Measurements from ENCODE around the gene PRMT5. TPM values are rescaled to one million over a fixed set of nuclear protein-coding genes. Genes with fewer than 3 reads are reported as not detected.

PRMT5 gene
- polyA plus RNA-seq, 1 experiment = 152 TPM

DNA sequence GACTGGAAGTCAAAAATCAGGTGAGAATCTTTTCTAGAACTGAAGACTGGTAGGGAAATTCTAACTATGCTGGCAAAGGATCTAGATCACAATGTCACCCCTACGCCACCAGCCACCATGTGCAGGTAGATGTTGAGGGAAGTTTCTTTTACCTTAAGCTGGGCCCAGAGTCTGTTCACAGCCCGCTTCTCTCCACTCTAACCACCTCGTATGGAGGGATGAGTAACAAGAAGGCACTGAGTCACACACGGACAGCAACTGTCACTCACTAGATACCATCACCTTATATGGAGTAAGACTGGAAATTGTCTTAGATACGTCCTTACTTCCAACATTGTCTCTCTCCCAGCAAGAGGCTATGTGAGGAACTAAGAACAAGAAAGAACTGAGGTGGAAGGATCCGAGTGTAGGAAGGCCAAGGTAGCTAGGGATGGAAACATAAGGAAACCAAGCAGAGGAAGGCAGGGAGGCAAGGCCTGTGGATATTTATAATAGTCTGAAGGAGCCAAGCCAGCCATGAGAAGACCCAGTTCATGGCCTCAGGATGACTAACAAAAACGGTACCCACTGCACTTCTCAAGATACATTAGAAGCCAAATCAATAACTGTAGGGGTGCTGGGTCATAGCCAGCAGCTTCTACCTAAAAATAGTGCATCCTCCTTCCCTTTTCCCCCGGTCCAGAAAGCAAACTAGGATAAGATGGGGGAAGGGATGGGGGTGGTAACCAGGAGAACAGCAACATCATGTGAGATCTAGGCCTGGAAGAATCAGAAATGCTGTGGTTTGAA, 30.7 kb downstream of the PRMT5 start:
- POLR2A ChIA-PET = no interaction called here
- CTCF ChIA-PET = interaction anchor here (1.1 to 10.4 kb wide), 7 partner anchors 8 to 342 kb away, joined by 3 to 95 read pairs (median 22); partner anchors contain the start of genes LRP10 and REM2
- Histone ChIP-seq H3K36me3 (ENCODE audit: control insufficient read depth, insufficient read depth, low read length) (peaks cover 9% of the 10 kb centered on the region), H3K27me3 (ENCODE audit: control insufficient read depth, insufficient read depth, low read length) (no peaks in the 10 kb centered on the region), H3K4me3 (ENCODE audit: low read depth, low read length) (no peak overlapping the region)
- TF ChIP-seq, protein P1, sequence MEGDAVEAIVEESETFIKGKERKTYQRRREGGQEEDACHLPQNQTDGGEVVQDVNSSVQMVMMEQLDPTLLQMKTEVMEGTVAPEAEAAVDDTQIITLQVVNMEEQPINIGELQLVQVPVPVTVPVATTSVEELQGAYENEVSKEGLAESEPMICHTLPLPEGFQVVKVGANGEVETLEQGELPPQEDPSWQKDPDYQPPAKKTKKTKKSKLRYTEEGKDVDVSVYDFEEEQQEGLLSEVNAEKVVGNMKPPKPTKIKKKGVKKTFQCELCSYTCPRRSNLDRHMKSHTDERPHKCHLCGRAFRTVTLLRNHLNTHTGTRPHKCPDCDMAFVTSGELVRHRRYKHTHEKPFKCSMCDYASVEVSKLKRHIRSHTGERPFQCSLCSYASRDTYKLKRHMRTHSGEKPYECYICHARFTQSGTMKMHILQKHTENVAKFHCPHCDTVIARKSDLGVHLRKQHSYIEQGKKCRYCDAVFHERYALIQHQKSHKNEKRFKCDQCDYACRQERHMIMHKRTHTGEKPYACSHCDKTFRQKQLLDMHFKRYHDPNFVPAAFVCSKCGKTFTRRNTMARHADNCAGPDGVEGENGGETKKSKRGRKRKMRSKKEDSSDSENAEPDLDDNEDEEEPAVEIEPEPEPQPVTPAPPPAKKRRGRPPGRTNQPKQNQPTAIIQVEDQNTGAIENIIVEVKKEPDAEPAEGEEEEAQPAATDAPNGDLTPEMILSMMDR (IDR thresholded peaks at IDR 0.05; ENCODE audit: insufficient read depth, low read depth, low read length) = no peak
- peak; percentile 39 for DNase-seq (ENCODE audit: low read depth)

DNA sequence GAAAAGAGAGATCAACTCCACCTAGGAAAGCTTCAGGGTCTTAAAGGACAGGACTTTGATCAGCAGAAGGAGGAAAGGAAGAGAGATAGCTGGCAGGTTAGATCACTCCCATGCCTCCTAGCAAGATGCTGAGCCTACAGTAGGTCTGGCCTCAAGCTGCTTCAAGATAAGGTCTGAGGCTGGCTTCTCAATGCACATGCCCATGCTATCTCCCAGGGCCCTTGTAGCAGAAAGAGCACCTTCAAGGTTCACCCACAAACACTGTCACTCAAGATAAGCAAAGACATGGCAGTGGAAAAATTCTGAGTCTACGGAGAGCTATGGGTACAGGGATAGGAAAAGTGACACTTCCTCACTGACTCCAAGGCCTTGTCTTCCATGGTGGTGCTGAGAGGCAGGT, 31.8 kb downstream of the PRMT5 start:
- peaks cover 5% of the 10 kb centered on the region; the same call in 1 of the 2 replicates for H3K36me3 ChIP-seq (ENCODE audit: control insufficient read depth, insufficient read depth, low read length)
- no peak overlapping the region for H3K4me3 ChIP-seq (ENCODE audit: low read depth, low read length)
- no peak for DNase-seq (ENCODE audit: low read depth)
- no peaks in the 10 kb centered on the region for H3K27me3 ChIP-seq (ENCODE audit: control insufficient read depth, insufficient read depth, low read length)
- POLR2A ChIA-PET = interaction anchor here (0.6 kb wide), 1 partner anchor 114 kb away, joined by 6 read pairs; no protein-coding TSS in a partner anchor
- TF ChIP-seq, protein P1 (IDR thresholded peaks at IDR 0.05; ENCODE audit: insufficient read depth, low read depth, low read length) = no peak
- CTCF ChIA-PET = interaction anchor here (0.6 to 10.4 kb wide), 11 partner anchors 10 to 341 kb away, joined by 3 to 95 read pairs (median 4); partner anchors contain the start of gene LRP10

DNA sequence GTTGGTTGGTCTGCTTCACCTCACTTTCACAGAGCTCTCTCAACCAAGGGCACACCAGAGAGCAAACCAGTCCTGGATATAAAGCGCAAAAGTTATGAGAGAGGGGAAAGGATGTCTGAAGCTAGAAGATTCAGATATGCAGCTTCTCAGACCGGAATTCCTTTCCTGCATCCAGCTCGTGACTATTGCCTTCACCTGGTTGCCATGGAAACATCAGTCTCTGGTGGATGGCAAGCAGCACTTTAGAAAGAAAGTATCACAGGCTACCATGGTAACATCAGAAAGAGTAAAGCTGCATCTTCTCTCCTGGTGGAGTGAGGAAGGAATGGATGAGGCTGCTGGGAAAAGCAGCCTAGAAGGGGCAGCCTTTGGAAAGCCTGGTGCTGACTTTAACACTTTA, 32.4 kb downstream of the PRMT5 start:
- Histone ChIP-seq H3K27me3 (ENCODE audit: control insufficient read depth, insufficient read depth, low read length) (no peaks in the 10 kb centered on the region), H3K36me3 (ENCODE audit: control insufficient read depth, insufficient read depth, low read length) (peaks cover 2% of the 10 kb centered on the region; the same call in 1 of the 2 replicates), H3K4me3 (ENCODE audit: low read depth, low read length) (no peak overlapping the region)
- DNase-seq (ENCODE audit: low read depth) = no peak
- TF ChIP-seq, protein P1 (IDR thresholded peaks at IDR 0.05; ENCODE audit: insufficient read depth, low read depth, low read length) = no peak
- CTCF ChIA-PET = interaction anchor here (0.6 to 10.4 kb wide), 11 partner anchors 10 to 340 kb away, joined by 3 to 95 read pairs (median 4); partner anchors contain the start of gene LRP10
- POLR2A ChIA-PET = interaction anchor here (0.6 kb wide), 1 partner anchor 113 kb away, joined by 6 read pairs; no protein-coding TSS in a partner anchor

DNA sequence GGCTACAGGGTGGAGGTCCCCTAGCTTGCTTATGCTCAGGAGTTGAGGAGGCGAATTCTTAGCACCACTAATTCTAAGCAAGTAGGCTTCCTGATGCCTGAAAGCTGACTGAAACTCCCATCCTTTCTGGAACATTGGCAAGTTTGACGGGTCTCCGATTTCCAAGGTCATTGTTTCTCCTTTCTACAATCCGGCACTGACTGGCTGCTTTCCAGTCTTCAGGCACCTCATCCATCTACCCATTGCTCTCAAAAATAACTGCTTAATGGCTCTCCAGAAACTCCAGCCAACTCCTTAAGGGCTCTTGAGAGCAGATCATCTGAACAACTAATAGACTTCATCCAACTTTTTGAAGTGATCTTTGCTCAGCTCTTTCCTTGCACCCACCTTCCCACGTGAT, 32.8 kb downstream of the PRMT5 start:
- ChIA-PET CTCF (interaction anchor here (1.1 to 10.4 kb wide), 10 partner anchors 9 to 339 kb away, joined by 3 to 95 read pairs (median 4); partner anchors contain the start of gene LRP10), POLR2A (no interaction called here)
- no peak for DNase-seq (ENCODE audit: low read depth)
- 0 out of 2 replicates have a peak, but pooled peaks cover 2% of the 10 kb centered on the region for H3K36me3 ChIP-seq (ENCODE audit: control insufficient read depth, insufficient read depth, low read length)
- H3K27me3 ChIP-seq (ENCODE audit: control insufficient read depth, insufficient read depth, low read length) = no peaks in the 10 kb centered on the region
- H3K4me3 ChIP-seq (ENCODE audit: low read depth, low read length) = no peak overlapping the region
- TF ChIP-seq, protein P1 (IDR thresholded peaks at IDR 0.05; ENCODE audit: insufficient read depth, low read depth, low read length) = no peak

DNA sequence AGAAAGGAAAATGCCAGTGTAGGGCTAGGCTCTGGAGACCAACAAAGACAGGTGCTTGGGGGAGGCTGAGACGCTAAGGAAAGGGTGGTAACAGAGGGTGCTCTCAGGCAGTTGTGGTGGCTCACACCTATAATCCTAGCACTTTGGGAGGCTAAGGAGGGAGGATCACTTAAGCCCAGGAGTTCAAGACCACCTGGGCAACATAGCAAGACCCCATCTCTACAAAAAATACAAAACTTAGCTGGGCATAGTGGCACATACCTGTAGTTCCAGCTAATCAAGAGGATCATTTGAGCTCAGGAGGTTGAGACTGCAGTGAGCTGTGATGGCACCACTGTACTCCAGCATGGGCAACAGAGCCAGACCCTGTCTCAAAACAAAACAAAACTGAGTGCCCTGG, 33.8 kb downstream of the PRMT5 start:
- POLR2A ChIA-PET = no interaction called here

More for the DNA sequence above, 33.8 kb downstream of the PRMT5 start:
- Histone ChIP-seq H3K27me3 (ENCODE audit: control insufficient read depth, insufficient read depth, low read length) (no peaks in the 10 kb centered on the region), H3K4me3 (ENCODE audit: low read depth, low read length) (no peak overlapping the region), H3K36me3 (ENCODE audit: control insufficient read depth, insufficient read depth, low read length) (no peaks in the 10 kb centered on the region)
- CTCF ChIA-PET = interaction anchor here (1.1 to 10.4 kb wide), 5 partner anchors 8 to 338 kb away, joined by 3 to 95 read pairs (median 6); partner anchors contain the start of gene LRP10
- DNase-seq (ENCODE audit: low read depth) = no peak
- TF ChIP-seq, protein P1 (IDR thresholded peaks at IDR 0.05; ENCODE audit: insufficient read depth, low read depth, low read length) = no peak

Data from BJ (cell line).